Gastrocnemius medialis (tissue), 4 donors: Measurements from ENCODE around the gene PPM1L.

ENCODE experiments used
- CTCF ChIP-seq, 5 experiments: fragments of 450-650 bp in 3 of 5; fragments of 200-600 bp in 2 of 5; sonication (generic) in 2 of 5; IDR thresholded peaks in 4 of 5; conservative IDR thresholded peaks in 1 of 5; 1 replicate in 4 of 5; 2 replicates in 1 of 5; pipeline ENCODE4 v1.5.1; 2016 to 2019; ENCODE audit warnings: antibody characterized with exemption in 5 of 5, mild to moderate bottlenecking in 3 of 5, moderate library complexity in 3 of 5
- POLR2A ChIP-seq, 2 donors: fragments of 450-650 bp; IDR thresholded peaks; one replicate each; pipeline ENCODE4 v1.6.1; 2017; ENCODE audit warnings: antibody characterized with exemption in 2 of 2, mild to moderate bottlenecking in 2 of 2, moderate library complexity in 2 of 2

GRCh38 chr3:161084277-161084676, 328.2 kb downstream of the PPM1L start:
- TF ChIP-seq POLR2A (IDR thresholded peaks at IDR 0.05) (no peak), CTCF (IDR thresholded peaks at IDR 0.05 in 4 of 5, conservative IDR thresholded peaks at IDR 0.05 in 1 of 5) (no peak)
